ENCODE measurements around the gene NAALADL2. TPM values are rescaled to one million over a fixed set of nuclear protein-coding genes. Genes with fewer than 3 reads are reported as not detected.

Gene NAALADL2
- total RNA-seq, 1 donor, result 23.5 TPM

GRCh38 chr3:175737646-175738572, 878.8 kb downstream of the NAALADL2 start:
- DNase-seq (ENCODE audit: insufficient read length, low spot score, missing footprints), result no peak
- Histone ChIP-seq H3K4me2 (ENCODE audit: insufficient read depth, low read length) (peak overlapping the region; percentile 49), H3K4me3 (ENCODE audit: insufficient read depth, low read length) (no peak overlapping the region), H3K27ac (ENCODE audit: low read depth, low read length) (peak overlapping the region; percentile 49), H2AFZ (ENCODE audit: low read length) (peak overlapping the region; percentile 73), H3K9me3 (ENCODE audit: low read depth, low read length) (no peaks in the 10 kb centered on the region), H3K4me1 (ENCODE audit: insufficient read depth, low read length) (peaks cover 13% of the 10 kb centered on the region), H3K27me3 (ENCODE audit: insufficient read depth, low read length) (no peaks in the 10 kb centered on the region), H4K20me1 (ENCODE audit: insufficient read depth, low read length) (no peaks in the 10 kb centered on the region), H3K79me2 (ENCODE audit: insufficient read depth, low read length) (no peaks in the 10 kb centered on the region), H3K36me3 (ENCODE audit: insufficient read depth, low read length) (no peaks in the 10 kb centered on the region)
- no peak for TF ChIP-seq CTCF (IDR thresholded peaks at IDR 0.05; ENCODE audit: extremely low read depth, low read depth, low read length)

GRCh38 chr3:175741951-175742350, 882.8 kb downstream of the NAALADL2 start:
- H3K79me2 ChIP-seq (ENCODE audit: insufficient read depth, low read length), result no peaks in the 10 kb centered on the region
- H3K36me3 ChIP-seq (ENCODE audit: insufficient read depth, low read length), result no peaks in the 10 kb centered on the region
- no peak overlapping the region for H2AFZ ChIP-seq (ENCODE audit: low read length)
- no peak overlapping the region for H3K4me3 ChIP-seq (ENCODE audit: insufficient read depth, low read length)
- peak; percentile 41 for DNase-seq (ENCODE audit: insufficient read length, low spot score, missing footprints)
- TF ChIP-seq CTCF (IDR thresholded peaks at IDR 0.05; ENCODE audit: extremely low read depth, low read depth, low read length), result no peak
- H3K4me2 ChIP-seq (ENCODE audit: insufficient read depth, low read length), result no peak overlapping the region
- H3K27me3 ChIP-seq (ENCODE audit: insufficient read depth, low read length), result no peaks in the 10 kb centered on the region
- no peak overlapping the region for H3K27ac ChIP-seq (ENCODE audit: low read depth, low read length)
- H3K9me3 ChIP-seq (ENCODE audit: low read depth, low read length), result no peaks in the 10 kb centered on the region
- peaks cover 22% of the 10 kb centered on the region for H3K4me1 ChIP-seq (ENCODE audit: insufficient read depth, low read length)
- H4K20me1 ChIP-seq (ENCODE audit: insufficient read depth, low read length), result no peaks in the 10 kb centered on the region

GRCh38 chr3:175743733-175744400, 884.7 kb downstream of the NAALADL2 start:
- H3K36me3 ChIP-seq (ENCODE audit: insufficient read depth, low read length), result no peaks in the 10 kb centered on the region
- H3K4me1 ChIP-seq (ENCODE audit: insufficient read depth, low read length), result peaks cover 10% of the 10 kb centered on the region
- peak; percentile 62 for DNase-seq (ENCODE audit: insufficient read length, low spot score, missing footprints)
- H3K79me2 ChIP-seq (ENCODE audit: insufficient read depth, low read length), result no peaks in the 10 kb centered on the region
- H3K27me3 ChIP-seq (ENCODE audit: insufficient read depth, low read length), result no peaks in the 10 kb centered on the region
- H3K27ac ChIP-seq (ENCODE audit: low read depth, low read length), result no peak overlapping the region
- no peaks in the 10 kb centered on the region for H3K9me3 ChIP-seq (ENCODE audit: low read depth, low read length)
- H4K20me1 ChIP-seq (ENCODE audit: insufficient read depth, low read length), result no peaks in the 10 kb centered on the region
- H2AFZ ChIP-seq (ENCODE audit: low read length), result no peak overlapping the region
- H3K4me3 ChIP-seq (ENCODE audit: insufficient read depth, low read length), result no peak overlapping the region
- no peak for TF ChIP-seq CTCF (IDR thresholded peaks at IDR 0.05; ENCODE audit: extremely low read depth, low read depth, low read length)
- no peak overlapping the region for H3K4me2 ChIP-seq (ENCODE audit: insufficient read depth, low read length)

- Histone ChIP-seq H3K4me2 (ENCODE audit: insufficient read depth, low read length) (no peak overlapping the region), H3K27ac (ENCODE audit: low read depth, low read length) (no peak overlapping the region), H2AFZ (ENCODE audit: low read length) (no peak overlapping the region), H3K79me2 (ENCODE audit: insufficient read depth, low read length) (no peaks in the 10 kb centered on the region), H3K36me3 (ENCODE audit: insufficient read depth, low read length) (no peaks in the 10 kb centered on the region), H4K20me1 (ENCODE audit: insufficient read depth, low read length) (no peaks in the 10 kb centered on the region), H3K4me3 (ENCODE audit: insufficient read depth, low read length) (no peak overlapping the region), H3K9me3 (ENCODE audit: low read depth, low read length) (no peaks in the 10 kb centered on the region), H3K4me1 (ENCODE audit: insufficient read depth, low read length) (peaks cover 10% of the 10 kb centered on the region), H3K27me3 (ENCODE audit: insufficient read depth, low read length) (no peaks in the 10 kb centered on the region)
- DNase-seq (ENCODE audit: insufficient read length, low spot score, missing footprints), result no peak
- TF ChIP-seq CTCF (IDR thresholded peaks at IDR 0.05; ENCODE audit: extremely low read depth, low read depth, low read length), result no peak
These were observed 887.2 kb downstream of the NAALADL2 start for GRCh38 chr3:175746308-175746707.

Data from osteoblast (primary cell).